Activated B cell treated with CpG ODN at 0.5 μM for 24 hours (primary cell): ENCODE measurements around the gene PROK2. TPM values are rescaled to one million over a fixed set of nuclear protein-coding genes. Genes with fewer than 3 reads are reported as not detected.

Source experiments
- ATAC-seq: fragments of 200-7000 bp; cut with Tn5 transposase; one replicate; pipeline ENCODE4 v1.10.0; 2021; ENCODE audit warnings: low read depth, mild to moderate bottlenecking, moderate library complexity
- CTCF ChIA-PET: fragments of 350-600 bp; sonication (Branson Sonifier 250); formaldehyde crosslinking; loops from one replicate; lab custom pipeline; 2021; ENCODE audit warnings: antibody characterized with exemption; lab: Charles Lee
- POLR2A ChIA-PET: fragments of 350-600 bp; sonication (Branson Sonifier 250); formaldehyde crosslinking; loops from one replicate; lab custom pipeline; 2021; ENCODE audit warnings: antibody characterized with exemption; lab: Charles Lee
- DNase-seq: peaks from one replicate; pipeline ENCODE4 v3.0.0; 2022
- H3K27ac Mint-ChIP-seq: one replicate; pipeline ENCODE4 v1.8.0; 2020; ENCODE audit warnings: mixed read lengths
- H3K27me3 Mint-ChIP-seq: one replicate; pipeline ENCODE4 v1.8.0; 2021; ENCODE audit warnings: mixed read lengths
- H3K36me3 Mint-ChIP-seq: one replicate; pipeline ENCODE4 v1.8.0; 2021; ENCODE audit warnings: low read depth, mixed read lengths
- H3K4me1 Mint-ChIP-seq: one replicate; pipeline ENCODE4 v1.8.0; 2021; ENCODE audit warnings: mixed read lengths
- H3K4me3 Mint-ChIP-seq: one replicate; pipeline ENCODE4 v1.8.0; 2020; ENCODE audit warnings: mild to moderate bottlenecking, mixed read lengths
- H3K9me3 Mint-ChIP-seq: one replicate; pipeline ENCODE4 v1.8.0; 2020; ENCODE audit warnings: mixed read lengths
- intact Hi-C: fragments of 100-400 bp; cut with micrococcal nuclease; formaldehyde crosslinking; loops from one replicate; pipeline ENCODE4 v1.15.1; 2024
- total RNA-seq: library from RNA; stranded (reverse); gene quantifications from 2 replicates; pipeline ENCODE4 v1.2.3, GENCODE V29; 2022
- TF ChIP-seq, protein P1 (sequence below): fragments of 200-600 bp; IDR thresholded peaks from one replicate; pipeline ENCODE4 v1.8.0; 2022; ENCODE audit warnings: antibody characterized with exemption, mild to moderate bottlenecking

Gene PROK2
- total RNA-seq, 1 donor from 2014 or later, result not detected

DNA sequence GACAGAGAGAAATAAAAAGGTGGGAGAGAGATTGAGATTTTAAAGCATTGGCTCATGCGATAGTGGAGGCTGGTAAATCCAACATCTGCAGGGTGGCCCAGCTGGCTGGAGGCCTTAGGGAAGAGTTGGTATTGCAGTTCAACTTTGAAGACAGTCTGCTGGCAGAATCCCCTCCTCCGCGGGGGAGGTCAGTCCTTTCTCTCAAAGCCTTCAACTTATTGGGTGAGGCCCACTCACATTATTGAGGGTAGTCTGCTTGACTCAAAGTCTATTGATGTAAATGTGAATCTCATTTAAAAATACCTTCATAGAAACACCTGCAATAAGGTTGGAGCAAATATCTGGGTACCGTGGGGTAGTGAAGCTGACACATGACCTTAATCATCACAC lies 31.8 kb upstream of the PROK2 start:
- no peaks in the 10 kb centered on the region for H3K9me3 Mint-ChIP-seq
- ATAC-seq (no peak), DNase-seq (no peak)
- POLR2A ChIA-PET, result no interaction called here
- no peak overlapping the region for H3K27ac Mint-ChIP-seq
- no peaks in the 10 kb centered on the region for H3K4me1 Mint-ChIP-seq
- H3K4me3 Mint-ChIP-seq, result no peak overlapping the region
- peaks cover 2% of the 10 kb centered on the region for H3K27me3 Mint-ChIP-seq
- intact Hi-C loops, result no loop called here
- no peaks in the 10 kb centered on the region for H3K36me3 Mint-ChIP-seq
- TF ChIP-seq, protein P1, sequence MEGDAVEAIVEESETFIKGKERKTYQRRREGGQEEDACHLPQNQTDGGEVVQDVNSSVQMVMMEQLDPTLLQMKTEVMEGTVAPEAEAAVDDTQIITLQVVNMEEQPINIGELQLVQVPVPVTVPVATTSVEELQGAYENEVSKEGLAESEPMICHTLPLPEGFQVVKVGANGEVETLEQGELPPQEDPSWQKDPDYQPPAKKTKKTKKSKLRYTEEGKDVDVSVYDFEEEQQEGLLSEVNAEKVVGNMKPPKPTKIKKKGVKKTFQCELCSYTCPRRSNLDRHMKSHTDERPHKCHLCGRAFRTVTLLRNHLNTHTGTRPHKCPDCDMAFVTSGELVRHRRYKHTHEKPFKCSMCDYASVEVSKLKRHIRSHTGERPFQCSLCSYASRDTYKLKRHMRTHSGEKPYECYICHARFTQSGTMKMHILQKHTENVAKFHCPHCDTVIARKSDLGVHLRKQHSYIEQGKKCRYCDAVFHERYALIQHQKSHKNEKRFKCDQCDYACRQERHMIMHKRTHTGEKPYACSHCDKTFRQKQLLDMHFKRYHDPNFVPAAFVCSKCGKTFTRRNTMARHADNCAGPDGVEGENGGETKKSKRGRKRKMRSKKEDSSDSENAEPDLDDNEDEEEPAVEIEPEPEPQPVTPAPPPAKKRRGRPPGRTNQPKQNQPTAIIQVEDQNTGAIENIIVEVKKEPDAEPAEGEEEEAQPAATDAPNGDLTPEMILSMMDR, result no peak
- CTCF ChIA-PET, result no interaction called here

DNA sequence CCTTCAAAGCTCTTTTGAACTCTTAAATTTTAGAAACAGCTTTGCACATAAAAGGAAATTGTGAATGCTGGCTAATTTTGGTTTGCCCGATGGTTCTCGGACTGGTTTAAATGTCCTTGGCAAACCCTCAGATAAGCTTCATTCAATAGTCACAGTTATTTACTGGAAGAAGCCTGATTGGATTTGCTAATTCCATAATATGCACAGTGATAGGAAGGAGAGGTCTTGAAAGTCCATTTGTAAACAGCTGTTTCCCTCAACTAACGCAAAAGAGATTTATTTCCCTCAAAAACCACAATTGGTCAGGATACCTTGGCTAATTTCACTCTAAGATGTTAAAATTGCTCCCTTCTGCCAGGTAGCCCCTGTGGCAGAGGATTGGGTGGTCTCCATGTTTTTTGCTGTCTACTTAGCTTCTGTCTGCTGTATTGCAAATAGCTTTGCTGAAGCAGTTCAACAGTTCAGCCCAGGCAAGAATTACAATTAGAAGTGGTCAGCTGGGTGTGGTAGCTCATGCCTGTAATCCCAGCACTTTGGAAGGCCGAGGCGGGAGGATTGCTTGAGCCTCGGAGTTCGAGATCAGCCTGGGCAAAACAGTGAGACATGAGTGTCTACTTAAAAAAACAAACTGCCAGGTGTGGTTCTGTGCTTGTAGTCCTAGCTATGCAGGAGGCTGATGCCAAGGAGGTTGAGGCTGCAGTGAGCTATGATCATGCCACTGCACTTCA lies 30.6 kb upstream of the PROK2 start:
- TF ChIP-seq, protein P1, result no peak
- DNase-seq (no peak), ATAC-seq (no peak)
- ChIA-PET POLR2A (no interaction called here), CTCF (no interaction called here)
- H3K27me3 Mint-ChIP-seq, result peaks cover 2% of the 10 kb centered on the region
- H3K9me3 Mint-ChIP-seq, result no peaks in the 10 kb centered on the region
- H3K4me3 Mint-ChIP-seq, result no peak overlapping the region
- H3K4me1 Mint-ChIP-seq, result no peaks in the 10 kb centered on the region
- intact Hi-C loops, result no loop called here
- H3K36me3 Mint-ChIP-seq, result no peaks in the 10 kb centered on the region
- no peak overlapping the region for H3K27ac Mint-ChIP-seq

DNA sequence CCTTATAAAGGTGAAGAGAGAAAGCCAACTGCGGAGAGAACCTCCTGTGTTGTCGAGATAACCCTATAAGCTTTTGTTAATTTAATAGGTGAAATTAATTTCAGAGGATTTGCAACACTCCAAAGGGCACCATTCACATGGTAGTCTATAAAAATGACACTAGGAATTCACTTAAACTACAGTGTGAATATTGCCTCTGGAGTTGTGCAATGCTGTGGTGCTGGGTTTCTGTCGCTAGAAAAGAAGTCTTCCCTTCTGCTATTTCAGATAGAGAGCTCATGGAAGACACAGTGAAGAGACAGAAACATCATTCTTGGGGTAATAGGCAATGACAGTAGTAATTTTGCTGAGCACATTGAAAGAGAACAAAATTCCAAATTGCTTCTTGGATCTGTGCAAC lies 28.8 kb upstream of the PROK2 start:
- H3K36me3 Mint-ChIP-seq, result no peaks in the 10 kb centered on the region
- no peaks in the 10 kb centered on the region for H3K4me1 Mint-ChIP-seq
- TF ChIP-seq, protein P1, result no peak
- H3K27ac Mint-ChIP-seq, result no peak overlapping the region
- ATAC-seq (no peak), DNase-seq (no peak)
- ChIA-PET CTCF (no interaction called here), POLR2A (no interaction called here)
- H3K27me3 Mint-ChIP-seq, result peaks cover under 1% of the 10 kb centered on the region
- intact Hi-C loops, result no loop called here
- H3K4me3 Mint-ChIP-seq, result no peak overlapping the region
- no peaks in the 10 kb centered on the region for H3K9me3 Mint-ChIP-seq

DNA sequence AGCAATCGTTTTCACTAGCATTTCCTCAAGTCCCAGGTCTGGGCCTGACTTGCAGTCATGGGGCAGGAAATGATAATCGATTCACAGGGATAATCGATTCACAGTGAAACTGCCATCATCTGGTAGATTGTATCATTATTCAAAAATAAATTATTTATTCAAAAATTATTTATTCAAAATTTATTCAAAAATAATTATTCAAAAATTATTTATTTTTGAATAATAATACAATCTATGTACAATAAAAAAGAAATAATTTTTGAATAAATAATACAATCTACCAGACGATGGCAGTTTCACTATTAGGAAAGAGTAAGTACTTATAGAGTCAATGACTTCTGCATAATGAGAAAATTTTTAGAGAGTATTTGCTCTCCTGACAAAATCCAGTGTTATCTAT lies 28.1 kb upstream of the PROK2 start:
- Mint-ChIP-seq H3K27me3 (no peaks in the 10 kb centered on the region), H3K4me3 (no peak overlapping the region), H3K36me3 (no peaks in the 10 kb centered on the region), H3K27ac (no peak overlapping the region), H3K4me1 (no peaks in the 10 kb centered on the region), H3K9me3 (no peaks in the 10 kb centered on the region)
- ChIA-PET POLR2A (no interaction called here), CTCF (no interaction called here)
- intact Hi-C loops, result no loop called here
- TF ChIP-seq, protein P1, result no peak
- DNase-seq (no peak), ATAC-seq (no peak)

DNA sequence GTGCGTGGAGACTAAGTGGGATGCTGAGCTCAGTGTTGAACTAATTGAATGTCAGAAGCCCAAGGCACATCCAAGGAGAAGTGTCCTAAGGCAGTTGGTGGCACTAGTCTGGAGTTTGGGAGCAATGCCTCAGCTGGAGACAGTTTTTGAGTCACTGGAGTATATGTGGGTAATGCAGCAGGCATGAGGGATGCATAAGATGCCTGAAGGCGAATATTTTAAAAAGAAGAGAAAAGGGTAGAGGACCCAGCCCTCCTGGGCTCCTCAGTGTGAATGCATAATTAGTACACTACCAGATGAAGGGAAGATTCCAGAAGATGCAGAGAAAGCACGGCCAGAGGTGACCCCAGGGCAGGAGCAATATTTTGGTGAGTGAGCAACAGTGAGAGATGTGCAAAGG lies 25.1 kb upstream of the PROK2 start:
- Mint-ChIP-seq H3K4me3 (no peak overlapping the region), H3K36me3 (no peaks in the 10 kb centered on the region), H3K27me3 (peaks cover 2% of the 10 kb centered on the region), H3K9me3 (no peaks in the 10 kb centered on the region), H3K27ac (no peak overlapping the region), H3K4me1 (no peaks in the 10 kb centered on the region)
- no peak for ATAC-seq
- CTCF ChIA-PET, result no interaction called here
- POLR2A ChIA-PET, result no interaction called here
- no peak for DNase-seq
- TF ChIP-seq, protein P1, result no peak
- intact Hi-C loops, result no loop called here
